Endothelial cell of umbilical vein (primary cell): ENCODE results near the gene ATXN1. TPM values are rescaled to one million over a fixed set of nuclear protein-coding genes. Genes with fewer than 3 reads are reported as not detected.

Experiments used
- BruUV-seq: library from RNA; stranded (reverse); fragments of 400-500 nt; replicated peaks from 2 replicates; lab custom pipeline; 2021; lab: Mats Ljungman, UMichigan
- CTCF ChIA-PET: fragments of 300-600, 350-600 bp; sonication (Branson Sonifier 250); formaldehyde crosslinking; loops from one replicate; lab custom pipeline; 2021; ENCODE audit warnings: antibody characterized with exemption, inconsistent platforms; lab: Charles Lee
- POLR2A ChIA-PET: fragments of 300-600, 350-600 bp; sonication (Branson Sonifier 250); formaldehyde crosslinking; loops from one replicate; lab custom pipeline; 2021; ENCODE audit warnings: antibody characterized with exemption, inconsistent platforms; lab: Charles Lee
- DNase-seq: peaks from one replicate; pipeline ENCODE4 v3.0.0-alpha.2; 2011; ENCODE audit warnings: low read depth, low spot score
- FAIRE-seq: peaks from 2 replicates; lab custom pipeline; 2011; peaks lifted over from hg19 to GRCh38; lab: Jason Lieb, UNC
- H2AFZ ChIP-seq: 2 replicates; pipeline ENCODE4 v1.6.0; 2012; ENCODE audit warnings: low read depth, low read length, control low read depth, inconsistent platforms
- H3K27ac ChIP-seq: 2 replicates; pipeline ENCODE4 v1.5.1; 2011; ENCODE audit warnings: low read depth, mild to moderate bottlenecking, control low read depth, low read length, moderate library complexity; ENCODE audit not compliant: insufficient read depth
- H3K27me3 ChIP-seq, 2 experiments: 2 replicates each; pipeline versions ENCODE4 v1.6.0 to v1.6.1; 2011; ENCODE audit warnings: low read length in 2 of 2, mixed read lengths in 1 of 2; ENCODE audit not compliant: control insufficient read depth in 2 of 2, insufficient read depth in 2 of 2
- H3K36me3 ChIP-seq, 2 experiments: 2 replicates in 1 of 2; 3 replicates in 1 of 2; pipeline ENCODE4 v1.5.1; 2011; ENCODE audit warnings: low read length in 2 of 2, mild to moderate bottlenecking in 1 of 2, moderate library complexity in 1 of 2; ENCODE audit not compliant: control insufficient read depth in 2 of 2, insufficient read depth in 2 of 2; ENCODE audit errors: extremely low read depth in 1 of 2
- H3K4me1 ChIP-seq: 3 replicates; pipeline ENCODE4 v1.5.1; 2011; ENCODE audit warnings: mild to moderate bottlenecking, low read length; ENCODE audit not compliant: control insufficient read depth, insufficient read depth; ENCODE audit errors: extremely low read depth
- H3K4me2 ChIP-seq: 2 replicates; pipeline ENCODE4 v1.6.1; 2011; ENCODE audit warnings: low read length, control low read depth, mixed read lengths; ENCODE audit not compliant: insufficient read depth
- H3K4me3 ChIP-seq, 3 experiments: fragments of 200-600 bp in 1 of 3; sonication (generic), shearing (Covaris generic) in 1 of 3; replicated peaks in 1 of 3; 2 replicates each; pipeline ENCODE4 v1.5.1; 2011 to 2016; ENCODE audit warnings: control low read depth in 3 of 3, low read length in 3 of 3, mild to moderate bottlenecking in 2 of 3, inconsistent platforms in 1 of 3, low read depth in 1 of 3, moderate library complexity in 1 of 3; ENCODE audit not compliant: insufficient read depth in 1 of 3
- H3K79me2 ChIP-seq: 2 replicates; pipeline ENCODE4 v1.6.0; 2012; ENCODE audit warnings: low read length, inconsistent platforms; ENCODE audit not compliant: control insufficient read depth, insufficient read depth
- H3K9ac ChIP-seq: replicated peaks from 2 replicates; pipeline ENCODE3; 2011; ENCODE audit warnings: low read length, control low read depth; ENCODE audit not compliant: insufficient read depth; ENCODE audit errors: extremely low read depth
- H3K9me1 ChIP-seq: replicated peaks from 3 replicates; pipeline ENCODE4 v1.6.0; 2011; ENCODE audit warnings: mild to moderate bottlenecking, low read length; ENCODE audit not compliant: control insufficient read depth, insufficient read depth; ENCODE audit errors: extremely low read depth
- H3K9me3 ChIP-seq: replicated peaks from 2 replicates; pipeline ENCODE4 v1.5.1; 2012; ENCODE audit warnings: low read length, inconsistent platforms; ENCODE audit not compliant: control insufficient read depth, insufficient read depth
- H4K20me1 ChIP-seq: replicated peaks from 2 replicates; pipeline ENCODE3; 2011; ENCODE audit warnings: mild to moderate bottlenecking, low read length; ENCODE audit not compliant: control insufficient read depth, insufficient read depth; ENCODE audit errors: extremely low read depth
- CTCF ChIP-seq, 2 donors: IDR thresholded peaks; 1 replicate in 1 of 2; 2 replicates in 1 of 2; pipeline ENCODE4 v1.5.1; 2011; ENCODE audit warnings: low read length in 2 of 2, mild to moderate bottlenecking in 2 of 2, moderate library complexity in 2 of 2, control low read depth in 1 of 2, inconsistent platforms in 1 of 2, low read depth in 1 of 2; ENCODE audit not compliant: insufficient read depth in 1 of 2; ENCODE audit errors: extremely low read depth in 1 of 2
- EZH2 ChIP-seq: IDR thresholded peaks from 2 replicates; pipeline ENCODE4 v1.6.1; 2012; ENCODE audit warnings: borderline replicate concordance, low read depth, mild to moderate bottlenecking, moderate library complexity, low read length, inconsistent platforms; ENCODE audit not compliant: severe bottlenecking
- FOS ChIP-seq: IDR thresholded peaks from 2 replicates; pipeline ENCODE4 v1.6.1; 2011; ENCODE audit warnings: mild to moderate bottlenecking, low read length, moderate library complexity, borderline replicate concordance; ENCODE audit not compliant: insufficient read depth
- GATA2 ChIP-seq: IDR thresholded peaks from 2 replicates; pipeline ENCODE4 v1.7.0; 2011; ENCODE audit warnings: low read depth, mild to moderate bottlenecking, moderate library complexity, mixed read lengths, low read length; ENCODE audit not compliant: insufficient read length, insufficient read depth
- JUN ChIP-seq: IDR thresholded peaks from 2 replicates; pipeline ENCODE4 v1.6.1; 2011; ENCODE audit warnings: borderline replicate concordance, low read depth; ENCODE audit not compliant: insufficient read length, insufficient read depth
- MAX ChIP-seq: IDR thresholded peaks from 2 replicates; pipeline ENCODE4 v1.6.1; 2011; ENCODE audit not compliant: insufficient read depth, insufficient read length
- MYC ChIP-seq: IDR thresholded peaks from one replicate; pipeline ENCODE4 v1.6.1; 2011; ENCODE audit warnings: mild to moderate bottlenecking, low read depth, low read length
- POLR2A ChIP-seq: IDR thresholded peaks from 2 replicates; pipeline ENCODE4 v1.6.1; 2012; ENCODE audit warnings: low read depth, mild to moderate bottlenecking, control low read depth, low read length
- POLR2AphosphoS5 ChIP-seq: IDR thresholded peaks from 2 replicates; pipeline ENCODE4 v1.6.1; 2012; ENCODE audit warnings: low read depth, mild to moderate bottlenecking, control low read depth, low read length, moderate library complexity; ENCODE audit not compliant: insufficient read depth
- dilution Hi-C: fragments of 300-500 bp; cut with MboI; formaldehyde crosslinking; loops from one replicate; pipeline ENCODE4 v1.15.0; 2019; ENCODE audit warnings: low sequenced_read_pairs; ENCODE audit not compliant: extremely low pct_ligation_motif_present
- intact Hi-C: fragments of 100-400 bp; cut with micrococcal nuclease; formaldehyde crosslinking; loops from one replicate; pipeline ENCODE4 v1.10.0; 2022
- polyA plus RNA-seq, 4 experiments: library from polyadenylated mRNA; depleted of rRNA in 3 of 4; stranded (reverse) in 3 of 4; unstranded in 1 of 4; fragments of >200 nt; gene quantifications; 2 replicates each; pipeline versions ENCODE4 v1.2.1 to v1.2.3, GENCODE V29; 2011 to 2012; ENCODE audit warnings: missing spikeins in 1 of 4
- total RNA-seq: library from RNA; stranded (reverse); gene quantifications from 2 replicates; pipeline ENCODE4 v1.2.3, GENCODE V29; 2021

The ATXN1 gene
- total and polyA plus RNA-seq, 2 donors (not counting 3 experiments of a cell fraction or from before 2014, with no cell fraction given): 16.4 to 33.0 TPM

- dilution Hi-C loops: no loop called here
- Histone ChIP-seq H3K4me1 (peaks cover 17% of the 10 kb centered on the region), H3K4me2 (no peak overlapping the region), H3K27ac (no peak overlapping the region), H3K4me3 (no peak overlapping the region), H4K20me1 (no peaks in the 10 kb centered on the region), H3K27me3 (no peaks in the 10 kb centered on the region), H3K9me1 (no peaks in the 10 kb centered on the region), H3K9ac (no peak overlapping the region), H3K36me3 (no peaks in the 10 kb centered on the region), H3K79me2 (no peaks in the 10 kb centered on the region), H2AFZ (no peak overlapping the region), H3K9me3 (no peaks in the 10 kb centered on the region)
- BruUV-seq: no TSS peak
- TF ChIP-seq FOS (no peak), POLR2AphosphoS5 (no peak), EZH2 (no peak)
- FAIRE-seq (peak; percentile 54), DNase-seq (peak; percentile 48)
- CTCF ChIA-PET: interaction anchor here (1.0 to 4.1 kb wide), 7 partner anchors 11 to 405 kb away, joined by 3 to 22 read pairs (median 3); partner anchors contain the start of gene ATXN1
- intact Hi-C loops: no loop called here
- POLR2A ChIA-PET: no interaction called here
Measured at GRCh38 chr6:16681260-16681873, 79.9 kb downstream of the ATXN1 start.

DNA sequence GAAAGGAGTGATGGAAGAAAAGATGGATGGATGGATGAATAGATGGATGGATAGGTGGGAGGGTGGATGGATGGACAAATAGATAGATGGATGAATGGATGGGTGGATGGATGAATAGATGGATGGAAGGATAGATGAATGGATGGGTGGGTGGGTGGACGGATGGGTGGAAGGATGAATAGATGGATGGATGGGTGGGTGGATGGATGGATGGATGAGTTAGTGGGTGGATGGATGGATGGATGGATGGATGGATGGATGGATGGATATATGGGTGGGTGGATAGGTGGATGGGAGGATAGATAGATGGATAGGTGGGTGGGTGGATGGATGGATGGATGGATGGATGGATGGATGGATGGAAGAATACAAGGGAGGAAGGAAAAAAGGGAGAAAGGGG is 82.2 kb downstream of the ATXN1 start:
- DNase-seq: no peak
- BruUV-seq: no TSS peak
- H3K79me2 ChIP-seq: no peaks in the 10 kb centered on the region
- dilution Hi-C loops: no loop called here
- H3K36me3 ChIP-seq: no peaks in the 10 kb centered on the region
- no peaks in the 10 kb centered on the region for H3K9me3 ChIP-seq
- intact Hi-C loops: no loop called here
- ChIA-PET POLR2A (no interaction called here), CTCF (no interaction called here)
- no peak overlapping the region for H3K9ac ChIP-seq
- TF ChIP-seq CTCF (IDR thresholded peaks at IDR 0.05; ENCODE audit: extremely low read depth in 1 of 2, insufficient read depth in 1 of 2, low read depth in 1 of 2, low read length in 2 of 2) (no peak), EZH2 (no peak), POLR2AphosphoS5 (no peak), MYC (no peak), FOS (no peak), POLR2A (no peak), GATA2 (no peak), MAX (no peak), JUN (no peak)
- H3K27me3 ChIP-seq: no peaks in the 10 kb centered on the region
- H3K4me3 ChIP-seq: no peak overlapping the region
- H2AFZ ChIP-seq: no peak overlapping the region
- no peak for FAIRE-seq
- no peak overlapping the region for H3K4me2 ChIP-seq
- peaks cover 23% of the 10 kb centered on the region for H3K4me1 ChIP-seq
- no peak overlapping the region for H3K27ac ChIP-seq
- no peaks in the 10 kb centered on the region for H4K20me1 ChIP-seq
- no peaks in the 10 kb centered on the region for H3K9me1 ChIP-seq
